HEK293 (cell line): ENCODE results near the gene WRAP53.
A peak's percentile ranks its signal among the peaks of the same experiment; 100 is the strongest.

Experiments
- CTCF ChIA-PET: fragments of 350-600 bp; formaldehyde crosslinking; extraction: SDS; loops from one replicate; lab custom pipeline; 2021; ENCODE audit warnings: antibody characterized with exemption; lab: Yijun Ruan, JAX
- POLR2A ChIA-PET: fragments of 300-600 bp; formaldehyde crosslinking; extraction: SDS; loops from one replicate; lab custom pipeline; 2020; ENCODE audit warnings: antibody characterized with exemption, inconsistent platforms; lab: Yijun Ruan, JAX
- H3K27ac ChIP-seq: fragments of 200-500 bp; sonication (Bioruptor generic); 2 replicates; pipeline ENCODE4 v1.5.1; 2014; ENCODE audit warnings: low read depth, low read length, control low read depth, inconsistent platforms; ENCODE audit errors: extremely low read depth
- H3K36me3 ChIP-seq, 2 experiments: fragments of 200-500 bp in 1 of 2; sonication (Bioruptor generic) in 1 of 2; 1 replicate in 1 of 2; 2 replicates in 1 of 2; pipeline ENCODE4 v1.5.1; 2014 to 2017; ENCODE audit warnings: inconsistent platforms in 2 of 2, low read length in 2 of 2; ENCODE audit not compliant: control insufficient read depth in 2 of 2, insufficient read depth in 1 of 2
- H3K4me1 ChIP-seq: fragments of 200-500 bp; sonication (Bioruptor generic); 2 replicates; pipeline ENCODE4 v1.5.1; 2014; ENCODE audit warnings: mild to moderate bottlenecking, low read length, inconsistent platforms; ENCODE audit not compliant: control insufficient read depth, insufficient read depth
- H3K4me3 ChIP-seq: 2 replicates; pipeline ENCODE4 v1.5.1; 2011; ENCODE audit warnings: low read depth, mild to moderate bottlenecking, control low read depth, low read length, moderate library complexity
- H3K9me3 ChIP-seq: fragments of 200-500 bp; sonication (Bioruptor generic); 2 replicates; pipeline ENCODE4 v1.5.1; 2014; ENCODE audit warnings: low read depth, low read length, inconsistent platforms; ENCODE audit not compliant: control insufficient read depth, insufficient read depth
- KLF16 ChIP-seq: fragments of 450-650 bp; formaldehyde crosslinking; IDR thresholded peaks from 2 replicates; pipeline ENCODE4 v1.5.1; 2017; ENCODE audit warnings: missing biosample characterization, missing genetic modification characterization
- PRDM10 ChIP-seq: fragments of 450-650 bp; formaldehyde crosslinking; IDR thresholded peaks from 2 replicates; pipeline ENCODE4 v1.5.1; 2016; ENCODE audit warnings: missing biosample characterization, missing genetic modification characterization
- SCRT2 ChIP-seq: fragments of 450-650 bp; formaldehyde crosslinking; IDR thresholded peaks from 2 replicates; pipeline ENCODE4 v1.5.1; 2016; ENCODE audit warnings: missing biosample characterization, missing genetic modification characterization
- SP3 ChIP-seq: fragments of 450-650 bp; formaldehyde crosslinking; IDR thresholded peaks from 2 replicates; pipeline ENCODE4 v1.5.1; 2016; ENCODE audit warnings: missing biosample characterization, missing genetic modification characterization
- ZBTB20 ChIP-seq: fragments of 450-650 bp; formaldehyde crosslinking; IDR thresholded peaks from 2 replicates; pipeline ENCODE4 v1.5.1; 2016; ENCODE audit warnings: missing biosample characterization, missing genetic modification characterization
- ZBTB7A ChIP-seq: fragments of 450-650 bp; formaldehyde crosslinking; IDR thresholded peaks from 2 replicates; pipeline ENCODE4 v1.5.1; 2016; ENCODE audit warnings: low read depth, missing biosample characterization, missing genetic modification characterization
- ZEB2 ChIP-seq: fragments of 450-650 bp; formaldehyde crosslinking; IDR thresholded peaks from 2 replicates; pipeline ENCODE4 v1.5.1; 2016; ENCODE audit warnings: missing biosample characterization, missing genetic modification characterization
- ZNF266 ChIP-seq: fragments of 450-650 bp; formaldehyde crosslinking; IDR thresholded peaks from 2 replicates; pipeline ENCODE4 v1.5.1; 2016; ENCODE audit warnings: missing biosample characterization, missing genetic modification characterization, low read depth
- ZNF292 ChIP-seq: fragments of 450-650 bp; formaldehyde crosslinking; IDR thresholded peaks from 2 replicates; pipeline ENCODE4 v1.5.1; 2016; ENCODE audit warnings: low read depth, missing biosample characterization, missing genetic modification characterization, borderline replicate concordance
- ZNF341 ChIP-seq: fragments of 450-650 bp; formaldehyde crosslinking; IDR thresholded peaks from 2 replicates; pipeline ENCODE4; 2016; ENCODE audit warnings: low read depth, missing biosample characterization, missing genetic modification characterization
- ZNF391 ChIP-seq: fragments of 450-650 bp; formaldehyde crosslinking; IDR thresholded peaks from 2 replicates; pipeline ENCODE4 v1.5.1; 2016; ENCODE audit warnings: low read depth, missing biosample characterization, missing genetic modification characterization, borderline replicate concordance
- ZNF473 ChIP-seq: fragments of 450-650 bp; formaldehyde crosslinking; IDR thresholded peaks from 2 replicates; pipeline ENCODE4 v1.5.1; 2017; ENCODE audit warnings: missing biosample characterization, missing genetic modification characterization
- ZNF501 ChIP-seq: fragments of 450-650 bp; formaldehyde crosslinking; IDR thresholded peaks from 2 replicates; pipeline ENCODE4 v1.5.1; 2016; ENCODE audit warnings: missing biosample characterization, missing genetic modification characterization
- ZNF518A ChIP-seq: fragments of 450-650 bp; formaldehyde crosslinking; conservative IDR thresholded peaks from 2 replicates; pipeline ENCODE4 v1.5.1; 2016; ENCODE audit warnings: low read depth, missing biosample characterization, missing genetic modification characterization
- ZNF629 ChIP-seq: fragments of 450-650 bp; formaldehyde crosslinking; IDR thresholded peaks from 2 replicates; pipeline ENCODE4 v1.5.1; 2017; ENCODE audit warnings: missing biosample characterization, missing genetic modification characterization
- TF ChIP-seq, protein P1 (sequence below): fragments of 450-650 bp; formaldehyde crosslinking; IDR thresholded peaks from 2 replicates; pipeline ENCODE4 v1.5.1; 2017; ENCODE audit warnings: missing biosample characterization, missing genetic modification characterization
- TF ChIP-seq, protein P2 (sequence below): fragments of 450-650 bp; formaldehyde crosslinking; IDR thresholded peaks from 2 replicates; pipeline ENCODE4 v1.5.1; 2016; ENCODE audit warnings: missing biosample characterization, missing genetic modification characterization
- TF ChIP-seq, protein P3 (sequence below): fragments of 450-650 bp; formaldehyde crosslinking; IDR thresholded peaks from 2 replicates; pipeline ENCODE4 v1.5.1; 2016; ENCODE audit warnings: missing biosample characterization, missing genetic modification characterization

WRAP53 gene

GRCh38 chr17:7686222-7687071 is 1.8 kb upstream of the WRAP53 start (continued):
- TF ChIP-seq, protein P1, sequence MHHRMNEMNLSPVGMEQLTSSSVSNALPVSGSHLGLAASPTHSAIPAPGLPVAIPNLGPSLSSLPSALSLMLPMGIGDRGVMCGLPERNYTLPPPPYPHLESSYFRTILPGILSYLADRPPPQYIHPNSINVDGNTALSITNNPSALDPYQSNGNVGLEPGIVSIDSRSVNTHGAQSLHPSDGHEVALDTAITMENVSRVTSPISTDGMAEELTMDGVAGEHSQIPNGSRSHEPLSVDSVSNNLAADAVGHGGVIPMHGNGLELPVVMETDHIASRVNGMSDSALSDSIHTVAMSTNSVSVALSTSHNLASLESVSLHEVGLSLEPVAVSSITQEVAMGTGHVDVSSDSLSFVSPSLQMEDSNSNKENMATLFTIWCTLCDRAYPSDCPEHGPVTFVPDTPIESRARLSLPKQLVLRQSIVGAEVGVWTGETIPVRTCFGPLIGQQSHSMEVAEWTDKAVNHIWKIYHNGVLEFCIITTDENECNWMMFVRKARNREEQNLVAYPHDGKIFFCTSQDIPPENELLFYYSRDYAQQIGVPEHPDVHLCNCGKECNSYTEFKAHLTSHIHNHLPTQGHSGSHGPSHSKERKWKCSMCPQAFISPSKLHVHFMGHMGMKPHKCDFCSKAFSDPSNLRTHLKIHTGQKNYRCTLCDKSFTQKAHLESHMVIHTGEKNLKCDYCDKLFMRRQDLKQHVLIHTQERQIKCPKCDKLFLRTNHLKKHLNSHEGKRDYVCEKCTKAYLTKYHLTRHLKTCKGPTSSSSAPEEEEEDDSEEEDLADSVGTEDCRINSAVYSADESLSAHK (tag by site-specific recombination) = no peak
- TF ChIP-seq ZEB2 (tag by site-specific recombination) = peak; percentile 72
- peak; percentile 8; the same call in 1 of the 2 replicates for TF ChIP-seq ZNF501 (tag by site-specific recombination)
- TF ChIP-seq, protein P2, sequence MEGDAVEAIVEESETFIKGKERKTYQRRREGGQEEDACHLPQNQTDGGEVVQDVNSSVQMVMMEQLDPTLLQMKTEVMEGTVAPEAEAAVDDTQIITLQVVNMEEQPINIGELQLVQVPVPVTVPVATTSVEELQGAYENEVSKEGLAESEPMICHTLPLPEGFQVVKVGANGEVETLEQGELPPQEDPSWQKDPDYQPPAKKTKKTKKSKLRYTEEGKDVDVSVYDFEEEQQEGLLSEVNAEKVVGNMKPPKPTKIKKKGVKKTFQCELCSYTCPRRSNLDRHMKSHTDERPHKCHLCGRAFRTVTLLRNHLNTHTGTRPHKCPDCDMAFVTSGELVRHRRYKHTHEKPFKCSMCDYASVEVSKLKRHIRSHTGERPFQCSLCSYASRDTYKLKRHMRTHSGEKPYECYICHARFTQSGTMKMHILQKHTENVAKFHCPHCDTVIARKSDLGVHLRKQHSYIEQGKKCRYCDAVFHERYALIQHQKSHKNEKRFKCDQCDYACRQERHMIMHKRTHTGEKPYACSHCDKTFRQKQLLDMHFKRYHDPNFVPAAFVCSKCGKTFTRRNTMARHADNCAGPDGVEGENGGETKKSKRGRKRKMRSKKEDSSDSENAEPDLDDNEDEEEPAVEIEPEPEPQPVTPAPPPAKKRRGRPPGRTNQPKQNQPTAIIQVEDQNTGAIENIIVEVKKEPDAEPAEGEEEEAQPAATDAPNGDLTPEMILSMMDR (tag by site-specific recombination) = no peak
- TF ChIP-seq KLF16 (tag by site-specific recombination) = peak; percentile 16; the same call in 1 of the 2 replicates
- no peak for TF ChIP-seq ZBTB7A
- no peak for TF ChIP-seq ZNF292
- TF ChIP-seq, all 188 proteins: peak for 25

DNA sequence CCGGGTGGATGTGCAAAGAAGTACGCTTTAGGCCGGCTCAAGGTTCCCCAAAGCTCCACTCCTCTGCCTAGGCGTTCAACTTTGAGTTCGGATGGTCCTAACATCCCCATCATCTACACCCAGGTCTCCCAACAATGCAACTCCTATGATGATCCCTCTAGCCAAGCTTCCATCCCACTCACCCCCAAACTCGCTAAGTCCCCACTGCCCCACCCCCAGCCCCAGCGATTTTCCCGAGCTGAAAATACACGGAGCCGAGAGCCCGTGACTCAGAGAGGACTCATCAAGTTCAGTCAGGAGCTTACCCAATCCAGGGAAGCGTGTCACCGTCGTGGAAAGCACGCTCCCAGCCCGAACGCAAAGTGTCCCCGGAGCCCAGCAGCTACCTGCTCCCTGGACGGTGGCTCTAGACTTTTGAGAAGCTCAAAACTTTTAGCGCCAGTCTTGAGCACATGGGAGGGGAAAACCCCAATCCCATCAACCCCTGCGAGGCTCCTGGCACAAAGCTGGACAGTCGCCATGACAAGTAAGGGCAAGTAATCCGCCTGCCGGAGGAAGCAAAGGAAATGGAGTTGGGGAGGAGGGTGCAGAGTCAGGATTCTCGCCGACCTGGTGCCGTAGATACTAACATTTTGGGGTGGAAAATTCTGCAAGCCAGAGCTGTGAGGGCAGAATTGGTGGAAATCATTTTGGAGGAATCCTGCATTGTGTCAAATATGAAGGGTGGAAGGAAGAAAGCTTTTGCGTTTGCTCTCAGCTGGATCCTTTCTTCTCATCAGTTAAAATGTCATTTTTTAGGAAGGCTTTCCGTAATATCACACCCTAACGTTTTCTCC is 987 bp upstream of the WRAP53 start, which contains the start of gene TP53:
Gene TP53 (minus strand): TSS at position 419 of the 836 bp plus-strand sequence. CDS start 10,896 bp downstream, outside the sequence.
- Histone ChIP-seq H3K36me3 (peaks cover 18% of the 10 kb centered on the region in 2 experiments; a peak in 2 of 3 replicates), H3K27ac (peak within 1 kb of the TSS; percentile 96), H3K9me3 (no peaks in the 10 kb centered on the region), H3K4me1 (peaks cover 13% of the 10 kb centered on the region), H3K4me3 (peak within 1 kb of the TSS; percentile 93)
- CTCF ChIA-PET = interaction anchor here (0.6 to 9.3 kb wide), 59 partner anchors 8 to 647 kb away, joined by 3 to 207 read pairs (median 5); partner anchors contain the start of genes ATP1B2, CD68, DNAH2 and EFNB3
- POLR2A ChIA-PET = interaction anchor here (0.6 to 6.2 kb wide), 62 partner anchors 10 to 641 kb away, joined by 3 to 215 read pairs (median 6); partner anchors contain the start of genes ATP1B2, CD68, DNAH2 and EFNB3
- TF ChIP-seq ZNF341 (tag by site-specific recombination) = peak; percentile 80
- TF ChIP-seq SCRT2 (tag by site-specific recombination) = no peak
- no peak for TF ChIP-seq ZNF266 (tag by site-specific recombination)
- TF ChIP-seq SP3 (tag by site-specific recombination) = peak; percentile 80
- TF ChIP-seq ZBTB20 (tag by site-specific recombination) = peak; percentile 55; the same call in 1 of the 2 replicates
- TF ChIP-seq, protein P3, sequence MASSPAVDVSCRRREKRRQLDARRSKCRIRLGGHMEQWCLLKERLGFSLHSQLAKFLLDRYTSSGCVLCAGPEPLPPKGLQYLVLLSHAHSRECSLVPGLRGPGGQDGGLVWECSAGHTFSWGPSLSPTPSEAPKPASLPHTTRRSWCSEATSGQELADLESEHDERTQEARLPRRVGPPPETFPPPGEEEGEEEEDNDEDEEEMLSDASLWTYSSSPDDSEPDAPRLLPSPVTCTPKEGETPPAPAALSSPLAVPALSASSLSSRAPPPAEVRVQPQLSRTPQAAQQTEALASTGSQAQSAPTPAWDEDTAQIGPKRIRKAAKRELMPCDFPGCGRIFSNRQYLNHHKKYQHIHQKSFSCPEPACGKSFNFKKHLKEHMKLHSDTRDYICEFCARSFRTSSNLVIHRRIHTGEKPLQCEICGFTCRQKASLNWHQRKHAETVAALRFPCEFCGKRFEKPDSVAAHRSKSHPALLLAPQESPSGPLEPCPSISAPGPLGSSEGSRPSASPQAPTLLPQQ (tag by site-specific recombination) = 0 out of 2 replicates have a peak, but pooled peaks have one; percentile 41
- no peak for TF ChIP-seq ZNF473 (tag by site-specific recombination)
- peak; percentile 20; the same call in 1 of the 2 replicates for TF ChIP-seq ZNF501 (tag by site-specific recombination)
- TF ChIP-seq ZNF391 (tag by site-specific recombination) = peak; percentile 55; the same call in 1 of the 2 replicates
- peak; percentile 75 for TF ChIP-seq PRDM10 (tag by site-specific recombination)
- TF ChIP-seq ZNF629 (tag by site-specific recombination) = peak; percentile 9; the same call in 1 of the 2 replicates
- no peak for TF ChIP-seq ZNF518A
